HepG2 (cell line): Measurements from ENCODE around the gene PRKG1. TPM values are rescaled to one million over a fixed set of nuclear protein-coding genes. Genes with fewer than 3 reads are reported as not detected.

ENCODE experiments used
- ATAC-seq: fragments of 200-7000 bp; cut with Tn5 transposase; 3 replicates; pipeline ENCODE4 v1.9.1; 2020; ENCODE audit warnings: mild to moderate bottlenecking, moderate library complexity
- BruUV-seq: library from RNA; stranded (reverse); fragments of 400-500 nt; replicated peaks from 2 replicates; lab custom pipeline; 2021; lab: Mats Ljungman, UMichigan
- CTCF ChIA-PET: fragments of 300-600 bp; formaldehyde crosslinking; extraction: SDS; loops from one replicate; lab custom pipeline; 2021; ENCODE audit warnings: low total read pairs, inconsistent platforms, low intra/inter-chr PET ratio; lab: Yijun Ruan, JAX
- POLR2A ChIA-PET: fragments of 350-600 bp; sonication (Branson Sonifier 250); formaldehyde crosslinking; loops from one replicate; lab custom pipeline; 2020; ENCODE audit warnings: antibody characterized with exemption, inconsistent platforms; lab: Yijun Ruan, JAX
- DNase-seq: peaks from one replicate; pipeline ENCODE4 v3.0.0-alpha.2; 2015; ENCODE audit warnings: low spot score
- FAIRE-seq: peaks from 3 replicates; lab custom pipeline; 2011; peaks lifted over from hg19 to GRCh38; lab: Jason Lieb, UNC
- H2AFZ ChIP-seq: one replicate; pipeline ENCODE4 v1.6.1; 2011; ENCODE audit warnings: low read length, inconsistent platforms
- H3K27ac ChIP-seq: fragments of 300-600 bp; 3 replicates; pipeline ENCODE4 v1.8.0; 2011; ENCODE audit warnings: mixed run types, mild to moderate bottlenecking, mixed read lengths, low read length, inconsistent platforms; ENCODE audit not compliant: insufficient read depth; ENCODE audit errors: extremely low read length
- H3K27me3 ChIP-seq, 2 experiments: fragments of 200-600 bp in 1 of 2; 2 replicates in 1 of 2; 3 replicates in 1 of 2; pipeline versions ENCODE4 v1.6.0 to v1.8.0; 2011; ENCODE audit warnings: low read length in 2 of 2, mild to moderate bottlenecking in 2 of 2, moderate library complexity in 2 of 2, inconsistent platforms in 1 of 2; ENCODE audit not compliant: insufficient read depth in 2 of 2, control insufficient read depth in 1 of 2
- H3K36me3 ChIP-seq, 2 experiments: fragments of 200-600 bp in 1 of 2; replicated peaks in 1 of 2; 2 replicates in 1 of 2; 3 replicates in 1 of 2; pipeline versions ENCODE4 v1.5.1 to v1.8.0; 2011; ENCODE audit warnings: low read length in 2 of 2, inconsistent platforms in 1 of 2; ENCODE audit not compliant: insufficient read depth in 2 of 2, control insufficient read depth in 1 of 2
- H3K4me1 ChIP-seq: 2 replicates; pipeline ENCODE4 v1.5.1; 2012; ENCODE audit warnings: low read length, inconsistent platforms; ENCODE audit not compliant: insufficient read depth
- H3K4me2 ChIP-seq: 2 replicates; pipeline ENCODE4 v1.6.0; 2011; ENCODE audit warnings: low read depth, low read length, inconsistent platforms
- H3K4me3 ChIP-seq, 3 experiments: fragments of 200-600 bp in 1 of 3; sonication (generic), shearing (Covaris generic) in 1 of 3; replicated peaks in 1 of 3; 2 replicates each; pipeline ENCODE4 v1.5.1; 2011 to 2016; ENCODE audit warnings: low read length in 3 of 3, inconsistent platforms in 2 of 3, low read depth in 2 of 3, mild to moderate bottlenecking in 2 of 3, control low read depth in 1 of 3, mixed read lengths in 1 of 3; ENCODE audit not compliant: insufficient read depth in 1 of 3
- H3K79me2 ChIP-seq: one replicate; pipeline ENCODE4 v1.6.1; 2011; ENCODE audit warnings: low read length, inconsistent platforms; ENCODE audit not compliant: insufficient read depth
- H3K9ac ChIP-seq: 2 replicates; pipeline ENCODE4 v1.6.0; 2011; ENCODE audit warnings: mild to moderate bottlenecking, low read depth, low read length, inconsistent platforms; ENCODE audit not compliant: insufficient read depth
- H3K9me3 ChIP-seq: 2 replicates; pipeline ENCODE4 v1.5.1; 2012; ENCODE audit warnings: mild to moderate bottlenecking, low read length
- H4K20me1 ChIP-seq: 2 replicates; pipeline ENCODE4 v1.6.0; 2011; ENCODE audit warnings: inconsistent platforms, mild to moderate bottlenecking, low read length, moderate library complexity; ENCODE audit not compliant: insufficient read depth
- ARID3A ChIP-seq: IDR thresholded peaks from 2 replicates; pipeline ENCODE4 v1.6.1; 2012; ENCODE audit warnings: low read depth, low read length, improper control_type of control experiment
- CBFB ChIP-seq: sonication (generic); formaldehyde crosslinking; IDR thresholded peaks from 2 replicates; pipeline ENCODE4 v1.4.0; 2020; ENCODE audit warnings: missing genetic modification reagents
- MEIS1 ChIP-seq: sonication (generic); formaldehyde crosslinking; IDR thresholded peaks from 2 replicates; pipeline ENCODE4 v1.9.0; 2021; ENCODE audit warnings: mild to moderate bottlenecking, missing genetic modification reagents, moderate library complexity, borderline replicate concordance
- MTF1 ChIP-seq: sonication (generic); formaldehyde crosslinking; IDR thresholded peaks from 2 replicates; pipeline ENCODE4 v1.5.0; 2020; ENCODE audit warnings: missing genetic modification reagents
- MXD1 ChIP-seq: sonication (generic); formaldehyde crosslinking; IDR thresholded peaks from 2 replicates; pipeline ENCODE4 v1.4.0; 2020; ENCODE audit warnings: mild to moderate bottlenecking, missing genetic modification reagents
- NFYC ChIP-seq: IDR thresholded peaks from 2 replicates; pipeline ENCODE4 v1.6.1; 2016; ENCODE audit warnings: missing genetic modification reagents, missing compliant biosample characterization
- SYNCRIP ChIP-seq: fragments of 200-400 bp; formaldehyde crosslinking; IDR thresholded peaks from 2 replicates; pipeline ENCODE4 v1.6.1; 2018; ENCODE audit warnings: mild to moderate bottlenecking, low read depth, low read length; ENCODE audit not compliant: insufficient read depth
- THYN1 ChIP-seq: sonication (generic); formaldehyde crosslinking; IDR thresholded peaks from 2 replicates; pipeline ENCODE4 v1.8.1; 2023; ENCODE audit warnings: low read depth, mild to moderate bottlenecking, moderate library complexity, missing genetic modification reagents, borderline replicate concordance
- WGBS: methylation state at CpG from one replicate; pipeline ENCODE4 v1.1.6; 2017; ENCODE audit warnings: low lambda C conversion rate; 5-methylcytosine and 5-hydroxymethylcytosine counted together
- in situ Hi-C: cut with HindIII; loops from 2 replicates; pipeline ENCODE4 v1.10.0; 2017; ENCODE audit warnings: low pct_unique_long_range_greater_than_20kb; ENCODE audit not compliant: extremely low pct_ligation_motif_present
- intact Hi-C: fragments of 100-400 bp; cut with micrococcal nuclease; formaldehyde crosslinking; loops from one replicate; pipeline ENCODE4 v1.10.0; 2022; ENCODE audit not compliant: unreplicated experiment
- polyA plus RNA-seq, 8 experiments: library from polyadenylated mRNA; depleted of rRNA in 3 of 8; stranded (reverse) in 7 of 8; unstranded in 1 of 8; fragments of >200 nt; fragmentation: Illumina TruSeq in 4 of 8; extraction: Trizol in 4 of 8; gene quantifications; 2 replicates each; pipeline versions ENCODE4 v1.2.1 to v1.2.3, GENCODE V29; 2011 to 2016; ENCODE audit warnings: low read depth in 4 of 8, missing spikeins in 1 of 8, mixed read lengths in 1 of 8; ENCODE audit not compliant: insufficient read depth in 1 of 8
- total RNA-seq, 5 experiments: library from RNA; depleted of rRNA; stranded (reverse); fragments of >200 nt; fragmentation: Illumina TruSeq; extraction: Trizol; gene quantifications; 2 replicates each; pipeline ENCODE4 v1.2.3, GENCODE V29; 2016; ENCODE audit warnings: low read depth in 1 of 5

The PRKG1 gene
- total and polyA plus RNA-seq, 2 of the 13 experiments (the other 11 are each of a cell fraction or from before 2014, with no cell fraction given): 0.01 TPM; not detected in 1

GRCh38 chr10:51691135-51691534, 616.8 kb downstream of the PRKG1 start:
- DNase-seq (no peak), FAIRE-seq (no peak), ATAC-seq (no peak)
- ChIA-PET POLR2A (no interaction called here), CTCF (no interaction called here)
- in situ Hi-C loops: no loop called here
- Histone ChIP-seq H3K4me3 (no peak overlapping the region), H3K27ac (no peak overlapping the region), H3K9ac (no peak overlapping the region), H3K4me2 (no peak overlapping the region), H3K27me3 (no peaks in the 10 kb centered on the region), H3K4me1 (no peaks in the 10 kb centered on the region), H4K20me1 (no peaks in the 10 kb centered on the region), H3K36me3 (no peaks in the 10 kb centered on the region), H3K79me2 (no peaks in the 10 kb centered on the region), H3K9me3 (no peaks in the 10 kb centered on the region), H2AFZ (no peak overlapping the region)
- WGBS: 3% methylated on average over 4 of the region's 4 CpGs
- intact Hi-C loops: no loop called here
- no TSS peak for BruUV-seq
- TF ChIP-seq THYN1 (no peak), NFYC (CRISPR knock-in tag) (no peak), ARID3A (no peak), SYNCRIP (no peak), MXD1 (CRISPR knock-in tag) (no peak), MEIS1 (CRISPR knock-in tag) (no peak), CBFB (CRISPR knock-in tag) (no peak), MTF1 (CRISPR knock-in tag) (no peak)
